ENCODE measurements around the gene FHDC1.

The FHDC1 gene

GRCh38 chr4:152996672-152997071 is 60.5 kb downstream of the FHDC1 start:
- TF ChIP-seq CTCF (conservative IDR thresholded peaks at IDR 0.05; ENCODE audit: low read depth), result no peak
- H3K27ac ChIP-seq, result no peak overlapping the region
- DNase-seq (ENCODE audit: low spot score), result no peak
- POLR2A ChIA-PET (ENCODE audit: low non-redundant PET), result no interaction called here
- CTCF ChIA-PET, result no interaction called here

GRCh38 chr4:152997288-152997687 is 61.2 kb downstream of the FHDC1 start:
- H3K27ac ChIP-seq, result no peak overlapping the region
- DNase-seq (ENCODE audit: low spot score), result no peak
- CTCF ChIA-PET, result interaction anchor here (0.6 kb wide), 1 partner anchor 60 kb away, joined by 3 read pairs; no protein-coding TSS in a partner anchor
- POLR2A ChIA-PET (ENCODE audit: low non-redundant PET), result no interaction called here
- no peak for TF ChIP-seq CTCF (conservative IDR thresholded peaks at IDR 0.05; ENCODE audit: low read depth)

- TF ChIP-seq CTCF (conservative IDR thresholded peaks at IDR 0.05; ENCODE audit: low read depth), result no peak
- ChIA-PET CTCF (interaction anchor here (0.6 to 0.7 kb wide), 4 partner anchors 59 to 550 kb away, joined by 3 to 4 read pairs (median 3); no protein-coding TSS in a partner anchor), POLR2A (ENCODE audit: low non-redundant PET) (no interaction called here)
- DNase-seq (ENCODE audit: low spot score), result peak; percentile 89
- H3K27ac ChIP-seq, result no peak overlapping the region; the same call in 1 of the 2 replicates
Observed at GRCh38 chr4:152997771-152998487, 61.8 kb downstream of the FHDC1 start.

- ChIA-PET POLR2A (ENCODE audit: low non-redundant PET) (no interaction called here), CTCF (interaction anchor here (0.6 kb wide), 1 partner anchor 551 kb away, joined by 3 read pairs; no protein-coding TSS in a partner anchor)
- DNase-seq (ENCODE audit: low spot score), result no peak
- no peak overlapping the region for H3K27ac ChIP-seq
- TF ChIP-seq CTCF (conservative IDR thresholded peaks at IDR 0.05; ENCODE audit: low read depth), result no peak
Observed at GRCh38 chr4:152998861-152999260, 62.7 kb downstream of the FHDC1 start.

- ChIA-PET CTCF (no interaction called here), POLR2A (ENCODE audit: low non-redundant PET) (no interaction called here)
- no peak overlapping the region for H3K27ac ChIP-seq
- no peak for DNase-seq (ENCODE audit: low spot score)
- TF ChIP-seq CTCF (conservative IDR thresholded peaks at IDR 0.05; ENCODE audit: low read depth), result no peak
Observed at GRCh38 chr4:152999346-153000075, 63.4 kb downstream of the FHDC1 start.

- ChIA-PET CTCF (no interaction called here), POLR2A (ENCODE audit: low non-redundant PET) (no interaction called here)
- no peak for TF ChIP-seq CTCF (conservative IDR thresholded peaks at IDR 0.05; ENCODE audit: low read depth)
- H3K27ac ChIP-seq, result no peak overlapping the region
- no peak for DNase-seq (ENCODE audit: low spot score)
Observed at GRCh38 chr4:153000076-153000420, 63.9 kb downstream of the FHDC1 start.
